Activated CD4-positive, CD25-positive, alpha-beta regulatory T cell (primary cell): Measurements from ENCODE around the gene DNAJA3.
"Not testable (repeated sequence)": the region's sequence is repeated elsewhere in the genome, so short reads cannot be mapped to it uniquely, and the experiment has no call there.

Experiments used
- DNase-seq, 4 experiments: peaks; one replicate each; lab custom pipeline; 2025; lab: John Stamatoyannopoulos, UW

DNAJA3 gene

DNA sequence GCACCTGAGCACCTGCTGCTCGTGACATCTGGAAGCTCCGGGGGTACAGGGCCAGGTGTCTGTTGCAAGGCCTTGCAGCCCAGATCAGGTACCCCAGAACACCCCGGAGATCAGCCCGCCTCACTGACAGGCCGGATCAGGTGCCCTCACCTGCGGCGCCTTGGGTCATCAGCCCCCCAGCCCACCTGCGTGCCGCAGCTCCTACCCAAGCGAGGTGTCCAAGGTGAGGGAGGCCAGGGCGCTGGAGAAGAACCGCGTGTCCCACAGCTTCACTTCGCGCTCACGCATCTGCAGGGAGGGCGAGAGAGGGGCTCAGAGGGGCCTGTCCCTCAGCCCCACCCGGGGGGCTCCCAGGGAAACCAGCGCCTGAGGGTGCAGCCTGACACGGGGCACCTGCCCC is 37.9 kb upstream of the DNAJA3 start:
- DNase-seq = no peak

DNA sequence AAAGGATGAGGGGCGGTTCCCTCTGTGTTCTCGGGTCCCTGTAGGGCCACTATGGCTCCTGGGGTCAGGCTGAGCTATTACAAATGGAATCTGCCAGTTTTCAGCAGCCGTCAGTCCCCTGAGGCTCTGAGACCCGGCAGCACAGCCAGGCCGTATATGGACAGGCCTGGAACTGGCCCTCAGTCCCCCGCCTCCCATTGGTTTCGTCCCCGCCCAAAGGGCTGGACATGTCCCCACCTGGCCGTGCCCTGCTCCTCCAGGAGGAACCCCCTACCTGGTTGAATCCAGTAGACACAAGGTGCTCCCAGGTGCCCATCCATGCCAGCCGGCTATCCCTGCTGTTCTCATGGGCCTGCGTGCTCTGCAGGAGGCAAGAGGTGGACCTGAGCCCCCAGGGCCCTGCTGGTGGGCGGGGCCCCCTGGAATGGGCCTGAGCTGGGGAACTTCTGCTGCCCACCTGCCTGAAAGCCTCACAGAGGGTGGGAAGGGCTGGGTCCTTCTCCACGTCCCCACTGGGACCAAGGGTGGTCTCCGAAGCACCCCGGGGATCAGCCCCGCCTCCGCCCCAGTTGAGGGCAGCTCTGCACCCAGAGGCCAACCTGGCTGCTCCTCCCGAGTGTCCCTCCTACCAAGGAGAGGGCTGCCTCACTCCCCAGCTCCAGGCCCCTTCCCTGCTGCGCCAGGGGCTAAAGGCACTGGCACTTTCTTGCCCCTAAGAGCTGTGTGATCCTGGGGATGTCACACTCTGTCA is 37.2 kb upstream of the DNAJA3 start:
- no peak for DNase-seq

DNA sequence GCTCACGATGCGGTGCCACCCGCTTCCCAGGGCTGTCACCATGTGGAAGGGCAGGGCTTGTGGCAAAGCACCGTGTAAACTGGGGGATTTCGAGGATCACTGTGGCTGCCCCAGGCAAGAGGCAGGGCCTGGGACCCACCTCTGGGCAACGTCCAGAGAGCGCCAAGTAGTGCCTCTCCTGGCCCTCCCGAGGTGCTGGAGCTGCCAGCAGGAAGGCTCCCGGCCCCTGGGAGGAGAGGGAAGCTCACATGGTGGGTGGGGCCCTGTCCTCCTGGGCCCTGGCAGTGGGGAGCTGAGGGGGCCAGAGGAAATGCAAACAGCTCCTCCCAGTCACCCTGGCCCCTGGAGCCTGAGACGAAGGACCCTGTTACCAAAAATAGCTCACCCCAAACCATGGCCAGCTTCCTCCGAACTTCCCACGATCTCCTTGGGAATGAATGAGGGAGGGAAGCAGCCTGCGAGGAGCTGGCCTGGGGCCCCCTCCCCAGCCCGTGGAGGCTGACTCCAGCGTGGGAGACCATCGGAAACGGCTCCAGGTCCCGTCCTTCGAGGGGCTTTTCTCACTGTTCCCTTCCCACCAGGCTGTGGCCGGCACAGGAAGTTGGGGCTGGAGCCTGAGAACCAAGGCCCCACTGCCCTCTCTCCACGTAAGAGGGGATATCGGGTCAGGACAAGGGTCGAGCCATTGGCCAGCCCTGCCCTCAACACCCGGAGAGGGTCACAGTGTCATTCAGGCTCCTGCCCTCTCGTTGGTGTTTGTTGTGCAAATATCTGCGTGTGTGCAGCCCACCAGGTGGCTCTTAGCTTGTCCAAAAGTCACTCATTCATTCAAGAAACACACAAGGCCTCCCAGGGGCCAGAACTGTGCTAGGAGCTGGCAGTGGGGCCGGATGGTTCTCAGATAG is 36.4 kb upstream of the DNAJA3 start:
- no peak for DNase-seq

DNA sequence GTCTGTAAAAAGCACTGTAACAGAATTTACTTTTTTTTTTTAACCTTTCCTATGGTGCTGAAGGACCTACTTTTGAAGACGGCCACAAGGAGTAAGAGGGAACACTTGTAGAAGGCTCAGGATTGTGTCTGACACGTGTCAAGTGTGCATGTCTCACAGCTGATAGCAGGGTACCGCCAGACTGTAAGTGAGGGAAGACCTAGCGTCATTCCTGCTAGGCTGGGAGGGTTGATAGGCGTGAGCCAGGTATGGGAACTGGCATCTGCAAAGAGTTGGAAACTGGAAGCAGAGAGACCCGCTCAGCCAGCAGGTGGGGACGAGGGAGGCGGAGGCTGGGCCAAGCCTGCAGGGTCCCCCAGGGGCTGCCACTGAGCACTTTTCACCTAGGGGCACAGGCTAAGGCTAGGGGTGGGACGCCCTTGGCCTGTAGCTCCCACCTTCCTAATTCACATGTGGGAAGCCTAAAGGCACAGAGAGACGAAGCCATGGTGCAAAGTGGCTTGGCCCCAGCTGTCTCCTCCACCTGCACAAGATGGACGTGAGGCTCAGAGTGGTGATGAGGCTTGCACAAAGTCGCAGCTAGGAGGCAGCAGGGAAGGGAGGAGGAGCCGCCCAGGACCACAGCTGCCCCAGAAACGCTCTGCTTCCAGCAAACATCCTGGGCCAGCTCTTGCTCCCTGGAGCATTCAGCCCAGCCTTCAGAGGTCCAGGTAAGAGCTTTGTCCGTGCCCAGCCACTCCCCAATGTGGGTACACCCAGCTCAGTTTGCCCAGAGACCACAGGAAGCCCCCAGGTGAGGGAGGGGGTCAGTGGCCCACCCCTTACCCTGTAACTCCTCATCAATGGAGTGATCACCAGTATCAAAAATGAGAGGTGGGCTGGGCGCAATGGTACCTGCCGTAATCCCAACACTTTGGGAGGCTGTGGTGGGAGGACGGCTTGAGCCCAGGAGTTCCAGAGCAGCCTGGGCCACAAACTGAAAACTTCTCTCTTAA is 35.1 kb upstream of the DNAJA3 start:
- DNase-seq = no peak

DNA sequence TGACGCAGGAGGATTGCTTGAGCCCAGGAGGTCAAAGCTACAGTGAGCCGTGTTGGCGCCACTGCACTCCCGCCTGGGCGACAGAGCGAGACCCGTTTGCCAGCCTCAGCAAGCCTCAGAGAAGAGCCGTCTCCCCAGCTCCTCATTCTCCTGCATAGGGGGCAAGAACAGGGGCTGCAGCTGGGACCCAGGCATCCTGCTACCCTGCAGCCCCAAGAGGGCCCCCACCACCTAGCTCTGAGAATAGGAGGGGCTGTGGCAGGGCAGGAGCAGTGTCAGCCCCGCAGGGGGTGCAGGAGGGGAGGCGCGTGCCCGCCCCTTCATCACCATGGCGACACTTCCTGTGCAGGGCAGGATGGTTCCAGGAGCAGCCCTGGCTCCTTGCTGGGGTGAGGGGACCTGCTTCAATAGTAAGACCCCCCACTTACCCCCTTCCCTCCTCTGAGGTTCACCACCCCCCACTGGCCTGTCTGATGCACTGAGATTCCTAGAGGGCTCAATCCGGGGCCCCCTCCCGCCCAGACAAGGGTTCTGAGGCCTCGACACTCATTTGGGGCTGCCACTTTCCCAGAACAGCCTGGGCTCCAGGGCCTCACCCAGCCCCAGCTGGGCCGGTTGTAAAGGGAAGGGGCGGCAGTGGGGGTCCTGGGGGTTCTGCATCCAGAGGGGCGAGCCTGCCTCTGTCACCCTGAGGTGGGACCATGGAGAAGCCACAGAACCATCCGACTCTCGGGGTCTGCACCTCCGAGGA is 33.9 kb upstream of the DNAJA3 start:
- DNase-seq = no peak

DNA sequence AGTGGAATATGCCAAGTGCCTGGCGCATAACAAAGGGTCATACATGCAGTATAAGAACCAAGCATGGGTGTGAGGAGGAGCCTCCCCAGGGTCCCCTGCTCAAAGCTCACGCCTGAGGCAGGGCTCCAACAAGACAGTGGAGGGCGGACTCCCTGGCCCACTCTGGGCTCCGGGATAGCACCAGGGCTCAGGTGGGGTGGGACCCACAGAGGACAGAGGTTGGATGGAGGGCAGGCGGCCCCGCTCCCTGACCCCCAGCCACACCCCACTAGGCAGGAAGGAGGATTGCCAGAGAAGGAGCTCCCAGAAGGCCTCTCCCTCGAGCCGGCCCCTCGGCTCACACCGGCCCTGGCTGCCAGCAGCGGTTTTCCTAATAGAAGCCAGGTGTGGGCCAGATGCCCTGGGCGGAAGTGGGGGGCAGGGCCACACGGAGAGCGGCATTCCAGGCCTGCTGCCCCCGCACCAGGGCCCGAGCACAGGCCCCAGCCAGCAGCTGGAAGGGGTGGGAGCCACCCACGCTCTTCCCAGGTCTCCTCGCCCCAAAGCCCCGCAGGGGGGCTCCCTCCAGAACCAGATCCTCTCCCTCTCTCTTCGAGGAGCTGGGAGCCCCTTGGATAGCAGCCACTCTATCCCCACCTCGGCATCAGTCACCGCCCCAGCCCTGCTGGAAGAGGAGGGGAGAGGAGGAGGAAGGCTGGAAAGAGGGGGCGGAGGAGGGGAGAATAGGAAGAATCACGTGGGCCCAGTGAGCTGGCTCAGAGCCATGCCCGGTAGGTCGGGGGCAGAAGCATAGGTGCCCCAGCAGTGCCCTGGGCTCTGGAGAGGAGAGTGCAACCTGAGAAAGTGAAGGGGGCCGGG is 33.1 kb upstream of the DNAJA3 start:
- DNase-seq = no peak

DNA sequence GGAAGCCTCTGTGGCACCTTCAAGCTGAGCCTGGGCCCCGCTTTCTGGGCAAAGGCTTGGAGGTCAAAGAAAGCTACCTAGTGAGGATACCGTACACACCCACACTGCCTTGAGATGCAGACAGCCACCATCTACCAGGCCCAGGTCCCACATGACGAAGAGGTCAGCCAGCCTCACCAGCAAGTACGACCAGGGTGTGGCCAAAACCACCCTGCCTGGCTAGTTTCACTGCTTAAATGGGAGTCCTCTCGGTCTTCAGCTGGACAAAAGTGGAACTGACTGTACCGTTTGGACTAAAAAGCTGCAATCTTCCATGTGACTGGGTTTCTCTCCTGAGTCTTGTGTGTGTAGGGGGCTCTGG is 32.4 kb upstream of the DNAJA3 start:
- no peak for DNase-seq

DNA sequence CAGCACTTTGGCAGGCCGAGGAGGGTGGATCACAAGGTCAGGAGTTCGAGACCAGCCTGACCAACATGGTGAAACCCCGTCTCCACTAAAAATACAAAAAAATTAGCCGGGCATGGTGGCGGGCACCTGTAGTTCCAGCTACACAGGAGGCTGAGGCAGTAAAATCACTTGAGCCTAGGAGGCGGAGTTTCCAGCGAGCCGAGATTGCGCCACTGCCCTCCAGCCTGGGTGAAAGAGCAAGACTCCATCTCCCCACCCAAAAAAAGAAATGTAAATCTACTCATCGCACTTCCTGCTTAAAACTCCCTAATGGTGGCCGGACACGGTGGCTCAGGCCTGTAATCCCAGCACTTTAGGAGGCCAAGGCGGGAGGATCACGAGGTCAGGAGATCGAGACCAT is 31.8 kb upstream of the DNAJA3 start:
- not testable (repeated sequence) for DNase-seq

DNA sequence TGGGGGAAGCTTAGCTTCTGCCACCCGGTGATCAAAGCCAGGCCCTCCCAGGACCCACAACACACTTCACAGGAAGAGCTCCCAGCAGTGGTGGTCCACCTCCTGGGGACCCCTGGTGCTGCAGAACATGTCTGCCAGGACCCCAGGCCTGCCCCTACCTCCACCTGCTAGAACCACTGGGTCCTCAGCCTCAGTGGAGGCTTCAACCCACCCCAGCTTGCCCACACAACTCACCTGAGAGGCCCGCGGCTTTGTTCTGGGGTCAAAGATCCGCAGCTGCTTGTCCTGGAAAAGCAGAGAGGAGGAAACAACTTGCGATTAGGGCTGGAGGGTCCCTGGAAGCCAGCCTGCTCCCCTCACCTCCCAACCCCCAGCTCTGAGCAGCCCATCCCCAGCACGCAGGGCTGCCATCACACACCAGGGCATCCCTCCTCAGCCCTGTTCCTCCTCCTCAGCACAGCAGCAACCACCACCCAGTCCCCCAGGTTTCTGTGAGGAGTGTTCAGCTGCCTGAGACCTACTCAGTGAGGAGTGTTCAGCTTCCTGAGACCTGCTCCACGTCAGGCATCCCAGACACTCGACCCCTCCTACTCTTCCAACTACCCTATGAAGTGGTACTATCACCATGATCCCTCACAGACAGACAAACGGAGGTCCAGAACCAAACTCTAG is 30.5 kb upstream of the DNAJA3 start:
- no peak for DNase-seq

DNA sequence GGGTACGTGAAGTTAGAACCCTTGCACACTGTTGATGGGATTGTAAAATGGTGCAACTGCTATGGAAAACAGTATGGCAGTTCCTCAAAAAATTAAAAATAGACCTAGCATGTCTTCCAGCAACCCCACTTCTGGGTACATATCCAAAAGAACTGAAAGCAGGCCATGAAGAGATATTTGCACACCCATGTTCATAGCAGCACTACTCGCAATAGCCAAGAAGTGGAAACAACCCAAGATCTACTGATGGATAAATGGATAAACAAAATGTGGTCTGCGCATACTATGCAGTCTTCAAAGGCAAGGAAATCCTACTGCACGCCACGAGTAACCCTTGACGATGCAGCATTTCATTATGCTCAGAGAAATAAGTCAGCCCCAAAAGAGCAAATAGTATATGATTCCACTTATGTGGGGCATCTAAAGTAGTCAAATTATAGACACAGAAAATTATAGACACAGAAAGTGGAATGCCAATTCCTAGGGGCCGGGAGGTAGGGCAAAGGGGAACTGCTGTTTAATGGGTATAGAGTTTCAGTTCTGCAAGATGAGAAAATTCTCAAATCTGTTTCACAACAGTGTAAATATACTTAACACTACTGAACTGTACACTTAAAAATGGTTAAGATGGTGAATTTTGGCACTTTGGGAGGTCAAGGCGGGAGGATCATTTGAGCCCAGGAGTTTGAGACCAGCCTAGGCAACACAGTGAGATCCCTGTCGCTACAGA is 26.5 kb upstream of the DNAJA3 start:
- no peak for DNase-seq

DNA sequence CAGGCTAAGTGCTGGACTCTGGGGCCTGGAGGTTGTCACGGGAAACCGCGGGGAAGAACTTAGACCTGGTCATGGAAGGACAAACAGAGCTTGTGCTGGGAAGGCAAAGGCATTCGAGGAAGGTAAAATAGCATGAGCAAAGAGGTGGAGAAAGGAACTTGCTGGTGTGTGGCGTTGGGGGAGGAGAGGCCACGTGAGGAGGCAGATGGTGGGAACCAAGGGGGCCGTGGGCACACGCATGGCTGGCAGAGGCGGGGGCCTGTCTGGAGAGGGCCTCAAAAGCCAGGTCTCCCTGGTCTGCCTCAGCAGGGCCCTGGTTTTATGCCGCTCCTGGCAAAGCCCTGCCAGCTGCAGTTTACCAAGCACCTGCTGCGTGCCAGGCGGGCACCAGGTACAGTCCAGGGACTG is 24.6 kb upstream of the DNAJA3 start:
- no peak for DNase-seq

DNA sequence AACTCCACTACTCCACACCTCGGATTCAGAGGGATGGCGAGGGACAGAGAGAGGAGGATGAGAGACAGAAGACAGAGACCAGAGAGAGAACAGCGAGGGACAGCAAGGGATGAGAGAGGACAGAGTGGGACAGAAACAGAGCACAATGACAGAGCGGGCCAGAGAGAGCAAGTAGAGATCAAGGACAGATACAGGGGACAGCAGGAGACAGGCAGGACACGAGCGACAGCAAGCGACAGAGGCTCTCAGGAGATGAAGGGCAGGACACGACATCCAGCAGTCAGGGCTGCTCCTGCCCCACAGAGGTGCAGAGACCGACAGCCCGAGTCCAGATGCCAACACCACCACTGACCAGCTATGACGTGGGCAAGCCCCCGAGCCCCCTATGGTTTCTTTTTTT is 24.2 kb upstream of the DNAJA3 start:
- DNase-seq = no peak

DNA sequence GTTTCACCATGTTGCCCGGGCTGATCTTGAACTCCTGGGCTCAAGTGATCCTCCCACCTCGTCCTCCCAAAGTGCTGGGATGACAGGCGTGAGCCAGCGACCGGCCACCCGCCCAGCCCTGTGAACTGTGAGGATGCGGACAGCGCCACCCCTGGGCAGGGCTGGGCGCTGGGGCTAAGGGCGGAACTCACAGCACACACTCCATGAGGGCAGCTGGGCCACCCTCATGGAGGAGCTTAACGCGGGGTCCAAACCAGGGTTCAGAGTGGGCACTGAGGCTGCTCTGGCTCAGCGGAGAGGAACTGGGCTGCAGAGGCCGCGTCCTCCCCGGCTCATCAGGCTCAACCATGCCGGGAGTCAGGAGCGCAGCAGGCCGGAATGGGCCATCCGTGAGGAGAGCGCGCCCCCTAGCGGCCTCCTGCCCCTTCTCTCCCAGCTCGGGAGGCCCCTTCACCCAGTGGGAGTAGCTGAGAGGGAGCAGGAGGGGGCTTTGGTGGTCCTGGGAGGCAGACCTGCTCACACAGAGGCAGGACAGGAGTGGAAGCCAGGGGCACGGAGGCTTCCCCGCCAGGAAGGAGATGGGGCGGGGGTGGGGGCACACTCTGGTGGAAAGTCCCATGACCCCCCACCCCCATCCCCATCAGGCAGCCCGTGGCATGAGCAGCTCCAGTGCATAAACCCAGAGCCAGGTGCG is 23.1 kb upstream of the DNAJA3 start:
- DNase-seq = peak; percentile 45 to 49 (median 47)

DNA sequence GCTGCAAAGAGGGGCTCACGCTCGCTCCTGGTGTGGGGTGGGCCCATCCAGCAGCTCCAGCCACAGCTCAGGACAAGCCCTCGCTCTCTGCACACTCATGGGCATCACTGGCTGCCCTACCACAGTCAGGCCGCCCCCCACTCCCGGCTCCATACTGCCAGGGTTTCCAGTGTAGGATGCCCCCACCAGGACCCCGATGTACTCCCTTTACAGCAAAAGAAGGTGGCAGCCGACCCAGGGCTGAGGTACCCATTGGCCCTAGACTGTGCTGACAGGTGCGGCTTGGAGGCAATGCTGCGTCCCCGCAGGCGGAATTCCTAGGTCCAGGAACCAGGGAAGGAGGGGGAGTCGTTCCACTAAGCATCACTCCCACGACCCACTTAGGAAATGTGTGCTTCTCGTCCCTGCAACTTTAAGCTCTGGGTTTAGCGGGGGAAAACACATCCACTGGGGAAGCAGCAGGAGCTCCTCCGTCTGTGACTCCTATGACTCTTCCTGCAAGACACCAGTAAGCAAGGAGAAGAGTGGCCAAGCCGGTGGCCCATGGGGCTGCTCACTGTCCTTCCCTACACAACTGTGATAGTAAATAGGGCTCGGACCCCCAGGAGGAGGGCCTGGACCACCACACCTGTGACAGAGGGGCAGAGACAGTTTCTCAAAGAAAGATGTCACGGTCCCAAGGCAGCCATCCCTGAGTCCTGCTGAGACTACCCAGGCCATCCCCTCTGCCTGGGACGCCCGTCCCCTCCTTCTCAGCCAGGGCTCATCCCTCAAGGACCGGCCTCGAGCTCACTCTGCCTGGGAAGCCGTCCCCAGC is 22.3 kb upstream of the DNAJA3 start:
- DNase-seq = no peak

DNA sequence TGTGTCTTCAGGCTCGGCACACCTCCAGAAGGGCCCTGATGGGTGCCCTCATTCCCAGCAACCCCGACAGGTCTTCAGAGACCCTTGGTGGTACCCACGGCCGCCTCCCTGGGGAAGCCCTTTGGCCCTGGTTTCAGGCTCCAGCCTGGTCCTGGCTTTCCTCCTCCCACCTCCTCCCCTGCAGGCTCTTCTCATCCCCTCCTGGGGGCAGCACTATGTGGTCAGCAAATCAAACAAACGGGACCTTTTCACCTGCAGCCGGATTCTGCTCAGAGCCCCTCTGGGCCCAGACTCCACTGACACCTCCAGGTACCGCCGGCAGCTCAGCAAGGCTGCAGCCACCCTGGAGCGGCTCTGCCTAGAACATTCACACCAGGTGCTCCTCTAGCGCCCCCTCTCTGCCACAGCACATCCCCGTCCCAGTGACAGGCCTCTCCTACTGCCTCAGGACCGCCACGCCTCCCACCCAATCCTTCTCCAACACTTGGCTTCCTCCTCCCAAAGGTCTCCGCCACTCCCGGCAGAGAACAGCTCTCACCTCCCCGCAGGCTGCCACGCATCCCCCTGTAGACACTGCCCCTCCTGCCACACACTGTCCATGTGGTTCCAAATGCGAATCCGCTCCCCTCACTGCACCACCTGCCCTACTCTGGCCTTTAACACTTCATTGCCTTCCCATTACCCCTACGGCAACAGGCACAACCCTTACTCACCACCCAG is 21.3 kb upstream of the DNAJA3 start:
- DNase-seq = no peak

DNA sequence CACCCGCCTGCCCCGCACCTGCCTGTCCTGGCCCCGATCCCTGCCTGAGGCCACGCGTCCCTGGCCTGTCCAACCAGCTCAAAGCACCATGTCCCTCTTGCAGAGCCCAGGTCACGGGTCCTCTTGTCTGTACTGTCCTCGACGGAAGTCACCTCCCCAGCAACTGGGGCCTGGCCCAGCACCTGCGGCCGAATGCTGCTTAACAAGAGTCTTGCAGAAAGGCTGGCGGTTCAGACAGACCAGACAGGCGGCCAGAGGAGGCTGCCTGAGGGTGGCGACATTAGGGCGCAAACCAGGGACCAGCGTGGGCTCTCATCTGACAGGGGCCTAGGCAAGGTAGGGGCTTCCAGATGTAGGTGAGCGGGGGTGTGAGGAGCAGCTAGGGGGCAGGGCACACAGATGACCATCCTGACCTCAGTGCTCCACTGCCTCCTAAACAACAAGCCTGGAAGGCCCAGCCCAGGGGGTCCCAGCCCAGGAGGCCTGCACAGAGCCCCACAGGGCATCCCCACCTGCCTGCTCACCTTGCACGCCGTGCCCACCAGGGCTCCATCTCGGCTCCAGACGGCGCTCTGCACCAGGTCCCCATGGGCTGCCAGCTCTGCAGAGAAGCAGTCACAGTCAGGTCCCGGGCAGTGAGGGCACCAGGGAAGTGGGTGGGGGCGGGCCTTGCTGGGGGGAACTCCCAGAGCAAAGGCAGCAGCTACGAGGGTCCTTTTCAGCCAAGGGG is 20.5 kb upstream of the DNAJA3 start:
- no peak for DNase-seq
